Neuronal stem cell (in vitro differentiated cells): Measurements from ENCODE around the gene ZNF609. TPM values are rescaled to one million over a fixed set of nuclear protein-coding genes. Genes with fewer than 3 reads are reported as not detected.

Source experiments
- small RNA-seq: library from polyadenylated mRNA; stranded (forward); fragments of <200 nt; extraction: miRNeasy Mini kit (QIAGEN cat#:217004); gene quantifications from one replicate; pipeline ENCODE3, GENCODE V24; 2013; ENCODE audit not compliant: insufficient read depth

Gene ZNF609

Small RNA genes within 50 kb of the gene (small RNA-seq; reads per million reads assigned to genes)
- not detected for gene AC100830.2
- gene RF00019: not detected
- not detected for gene RNU6-549P
